ENCODE data around the gene MRPL42.

MRPL42 gene

GRCh38 chr12:93526786-93527428 is 59.6 kb downstream of the MRPL42 start:
- no peak overlapping the region for H3K4me3 ChIP-seq (ENCODE audit: low read length)
- peak; percentile 82 for DNase-seq (ENCODE audit: low read depth)
- TF ChIP-seq CTCF (IDR thresholded peaks at IDR 0.05; ENCODE audit: insufficient read depth, low read depth, low read length, missing control alignments) = no peak

DNA sequence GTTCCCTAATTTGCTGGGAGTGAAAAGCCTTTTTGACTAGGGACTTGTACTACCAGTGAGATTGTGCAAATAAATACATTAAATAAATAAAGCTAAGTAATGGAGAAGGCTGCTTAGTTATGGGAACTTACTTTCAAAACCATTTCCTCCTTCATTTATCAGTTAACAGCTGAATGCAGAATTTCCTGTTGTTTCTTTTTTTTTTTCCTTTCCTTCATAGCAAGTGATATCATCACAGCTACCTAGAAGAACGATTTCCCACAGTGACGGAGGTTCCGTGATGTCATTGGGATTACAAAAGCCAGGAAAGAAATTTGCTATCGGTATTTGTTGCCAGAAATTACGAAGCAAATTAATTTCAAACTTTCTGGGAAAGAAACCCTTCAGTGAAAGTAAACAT is 63.0 kb downstream of the MRPL42 start:
- no peak for DNase-seq (ENCODE audit: low read depth)
- TF ChIP-seq CTCF (IDR thresholded peaks at IDR 0.05; ENCODE audit: insufficient read depth, low read depth, low read length, missing control alignments) = no peak
- no peak overlapping the region for H3K4me3 ChIP-seq (ENCODE audit: low read length)

DNA sequence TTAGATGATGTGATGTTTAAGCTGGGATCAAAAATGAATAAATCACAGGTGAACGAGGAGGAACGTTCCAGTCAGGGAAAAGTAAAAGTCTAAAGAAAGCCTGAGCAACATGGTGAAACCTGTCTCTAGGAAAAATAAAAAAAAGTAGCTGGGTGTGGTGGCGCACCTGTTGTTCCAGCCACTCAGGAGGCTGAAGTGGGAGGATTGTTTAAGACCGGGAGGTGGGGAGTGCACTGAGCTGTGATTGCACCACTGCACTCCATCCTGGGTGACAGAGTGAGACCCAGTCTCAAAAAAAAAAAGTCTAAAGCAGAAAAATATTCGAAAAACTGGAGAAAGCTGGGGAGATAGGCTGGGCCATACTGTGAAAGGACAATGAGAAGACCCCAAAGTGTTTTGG is 66.0 kb downstream of the MRPL42 start:
- no peak for TF ChIP-seq CTCF (IDR thresholded peaks at IDR 0.05; ENCODE audit: insufficient read depth, low read depth, low read length, missing control alignments)
- H3K4me3 ChIP-seq (ENCODE audit: low read length) = no peak overlapping the region
- no peak for DNase-seq (ENCODE audit: low read depth)

DNA sequence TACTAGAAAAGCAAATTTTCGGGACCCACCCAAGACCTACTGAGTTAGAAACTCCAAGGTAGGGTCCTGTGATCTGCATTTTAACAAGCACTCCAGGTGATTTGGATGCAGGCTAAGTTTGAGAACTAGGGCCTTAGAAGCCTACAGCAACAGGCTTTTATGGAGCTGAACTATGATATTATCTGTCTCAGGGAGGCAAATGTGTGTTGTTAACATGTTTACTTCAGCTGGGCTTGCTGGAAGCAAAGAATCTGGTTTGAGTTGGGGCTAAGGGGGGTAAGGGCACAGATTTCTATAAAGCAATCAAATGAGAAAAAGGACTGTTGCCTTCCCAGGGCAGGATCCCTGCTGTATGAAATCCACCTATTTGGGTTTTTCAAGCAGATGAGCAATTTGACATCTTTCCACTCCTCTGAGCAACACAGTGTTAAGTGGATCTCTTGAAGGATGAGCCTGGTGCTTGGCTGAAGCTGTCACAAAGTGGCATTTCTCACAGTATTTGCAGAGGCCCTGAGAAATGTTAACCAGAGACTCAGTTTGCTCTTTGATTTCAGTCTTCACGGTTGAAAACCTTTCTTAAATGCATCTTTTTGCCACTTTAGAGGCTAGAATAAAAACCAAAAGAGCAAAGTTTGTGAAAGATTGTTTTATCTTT is 68.9 kb downstream of the MRPL42 start:
- DNase-seq (ENCODE audit: low read depth) = no peak
- H3K4me3 ChIP-seq (ENCODE audit: low read length) = no peak overlapping the region
- TF ChIP-seq CTCF (IDR thresholded peaks at IDR 0.05; ENCODE audit: insufficient read depth, low read depth, low read length, missing control alignments) = no peak

DNA sequence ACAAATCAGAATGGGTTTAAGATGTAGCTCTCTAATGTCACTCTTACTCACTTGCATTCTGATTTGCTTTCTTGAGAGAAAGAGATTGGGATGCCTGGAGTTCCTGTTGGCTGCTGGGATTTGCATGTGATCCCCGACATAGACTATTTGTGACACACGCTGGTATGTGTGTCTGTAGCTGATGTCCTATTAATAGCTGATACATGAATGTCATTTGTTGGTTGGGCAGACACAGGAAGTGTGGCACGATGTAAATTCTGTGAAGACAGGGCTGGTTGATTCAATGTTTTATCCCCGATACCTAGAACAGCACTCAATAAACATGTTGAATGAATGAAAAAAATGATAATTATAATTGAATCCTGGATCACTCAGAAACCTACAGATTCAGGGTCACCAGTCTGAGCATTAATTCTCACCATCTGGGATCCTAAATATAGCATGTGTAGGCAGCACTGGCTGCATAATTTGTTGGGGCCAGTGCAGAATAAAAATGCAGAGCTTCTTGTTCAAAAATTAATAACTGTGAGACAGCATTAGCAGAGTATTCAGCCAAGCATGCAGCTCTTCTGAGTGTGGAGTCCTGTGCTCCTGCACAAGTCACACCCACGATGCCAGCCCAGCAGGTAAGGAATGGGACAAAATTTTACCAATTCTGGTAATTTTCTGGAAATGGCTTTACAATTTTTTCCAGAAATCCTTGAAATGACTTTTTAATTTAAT is 69.6 kb downstream of the MRPL42 start:
- DNase-seq (ENCODE audit: low read depth) = no peak
- no peak for TF ChIP-seq CTCF (IDR thresholded peaks at IDR 0.05; ENCODE audit: insufficient read depth, low read depth, low read length, missing control alignments)
- no peak overlapping the region for H3K4me3 ChIP-seq (ENCODE audit: low read length)

- H3K4me3 ChIP-seq (ENCODE audit: low read length) = no peak overlapping the region
- TF ChIP-seq CTCF (IDR thresholded peaks at IDR 0.05; ENCODE audit: insufficient read depth, low read depth, low read length, missing control alignments) = no peak
- DNase-seq (ENCODE audit: low read depth) = no peak
Observed at GRCh38 chr12:93537769-93538168, 70.5 kb downstream of the MRPL42 start.
